Neutrophil (primary cell): ENCODE results near the gene GFOD2.

Experiments used
- H3K27ac ChIP-seq: fragments of 200-600 bp; sonication (generic); 2 replicates; pipeline ENCODE4 v1.5.1; 2016; ENCODE audit warnings: mild to moderate bottlenecking, moderate library complexity
- H3K27me3 ChIP-seq: fragments of 200-600 bp; sonication (generic); 2 replicates; pipeline ENCODE4 v1.6.0; 2016; ENCODE audit warnings: mild to moderate bottlenecking
- H3K36me3 ChIP-seq: fragments of 200-600 bp; sonication (generic); 2 replicates; pipeline ENCODE4 v1.5.1; 2017
- H3K4me1 ChIP-seq, 2 experiments: fragments of 200-600 bp in 1 of 2; sonication (generic) in 1 of 2; 1 replicate in 1 of 2; 2 replicates in 1 of 2; pipeline versions ENCODE4 v1.5.1 to v1.6.1; 2013 to 2016; ENCODE audit warnings: low read depth in 1 of 2, low read length in 1 of 2, mild to moderate bottlenecking in 1 of 2, moderate library complexity in 1 of 2; ENCODE audit not compliant: control insufficient read depth in 1 of 2, insufficient read depth in 1 of 2
- H3K4me3 ChIP-seq, 2 experiments: fragments of 200-600 bp in 1 of 2; sonication (generic) in 1 of 2; 1 replicate in 1 of 2; 2 replicates in 1 of 2; pipeline ENCODE4 v1.5.1; 2013 to 2016; ENCODE audit warnings: low read depth in 1 of 2, low read length in 1 of 2, mild to moderate bottlenecking in 1 of 2, moderate library complexity in 1 of 2
- H3K9me3 ChIP-seq: fragments of 200-600 bp; sonication (generic); 2 replicates; pipeline ENCODE4 v1.5.1; 2016
- TF ChIP-seq, protein P1 (sequence below): fragments of 200-600 bp; sonication (generic); IDR thresholded peaks from 2 replicates; pipeline ENCODE4 v1.5.1; 2016; ENCODE audit warnings: antibody characterized with exemption

Gene GFOD2

DNA sequence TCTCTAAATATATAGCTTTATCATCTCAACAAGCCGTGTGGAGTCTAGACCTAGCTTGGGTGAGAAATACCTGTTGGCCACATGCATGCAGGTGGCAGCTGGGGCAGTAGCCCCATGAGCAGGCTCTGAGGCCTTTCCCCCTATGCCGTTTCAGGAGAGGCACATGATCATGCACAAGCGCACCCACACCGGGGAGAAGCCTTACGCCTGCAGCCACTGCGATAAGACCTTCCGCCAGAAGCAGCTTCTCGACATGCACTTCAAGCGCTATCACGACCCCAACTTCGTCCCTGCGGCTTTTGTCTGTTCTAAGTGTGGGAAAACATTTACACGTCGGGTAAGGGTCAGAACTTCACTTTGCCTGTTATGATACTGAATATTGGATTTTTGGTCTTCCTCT lies 90.9 kb downstream of the GFOD2 start:
- Histone ChIP-seq H3K9me3 (no peaks in the 10 kb centered on the region), H3K36me3 (peaks cover 91% of the 10 kb centered on the region), H3K27me3 (no peaks in the 10 kb centered on the region), H3K4me3 (no peak overlapping the region), H3K27ac (no peak overlapping the region), H3K4me1 (no peaks in the 10 kb centered on the region)
- TF ChIP-seq, protein P1, sequence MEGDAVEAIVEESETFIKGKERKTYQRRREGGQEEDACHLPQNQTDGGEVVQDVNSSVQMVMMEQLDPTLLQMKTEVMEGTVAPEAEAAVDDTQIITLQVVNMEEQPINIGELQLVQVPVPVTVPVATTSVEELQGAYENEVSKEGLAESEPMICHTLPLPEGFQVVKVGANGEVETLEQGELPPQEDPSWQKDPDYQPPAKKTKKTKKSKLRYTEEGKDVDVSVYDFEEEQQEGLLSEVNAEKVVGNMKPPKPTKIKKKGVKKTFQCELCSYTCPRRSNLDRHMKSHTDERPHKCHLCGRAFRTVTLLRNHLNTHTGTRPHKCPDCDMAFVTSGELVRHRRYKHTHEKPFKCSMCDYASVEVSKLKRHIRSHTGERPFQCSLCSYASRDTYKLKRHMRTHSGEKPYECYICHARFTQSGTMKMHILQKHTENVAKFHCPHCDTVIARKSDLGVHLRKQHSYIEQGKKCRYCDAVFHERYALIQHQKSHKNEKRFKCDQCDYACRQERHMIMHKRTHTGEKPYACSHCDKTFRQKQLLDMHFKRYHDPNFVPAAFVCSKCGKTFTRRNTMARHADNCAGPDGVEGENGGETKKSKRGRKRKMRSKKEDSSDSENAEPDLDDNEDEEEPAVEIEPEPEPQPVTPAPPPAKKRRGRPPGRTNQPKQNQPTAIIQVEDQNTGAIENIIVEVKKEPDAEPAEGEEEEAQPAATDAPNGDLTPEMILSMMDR: no peak
